PFSK-1 (cell line): ENCODE measurements around the gene SLC46A2.

ENCODE experiments used
- FOXP2 ChIP-seq: optimal IDR thresholded peaks from 2 replicates; pipeline ENCODE3; 2011; ENCODE audit warnings: borderline replicate concordance, control low read depth, inconsistent platforms; ENCODE audit not compliant: insufficient read depth; ENCODE audit errors: extremely low read length, extremely low read depth
- POLR2AphosphoS5 ChIP-seq: IDR thresholded peaks from 2 replicates; pipeline ENCODE4 v1.6.1; 2012; ENCODE audit warnings: low read depth, mild to moderate bottlenecking, control low read depth, low read length, moderate library complexity
- SIN3A ChIP-seq: IDR thresholded peaks from 2 replicates; pipeline ENCODE4 v1.6.1; 2012; ENCODE audit warnings: mild to moderate bottlenecking, low read length, moderate library complexity, borderline replicate concordance; ENCODE audit not compliant: insufficient read depth
- TAF1 ChIP-seq: IDR thresholded peaks from 2 replicates; pipeline ENCODE4 v1.6.1; 2012; ENCODE audit warnings: low read length, control low read depth, borderline replicate concordance; ENCODE audit not compliant: insufficient read depth
- TF ChIP-seq, protein P1 (sequence below), 2 experiments: IDR thresholded peaks; 2 replicates each; pipeline versions ENCODE4 v1.6.1 to v1.8.0; 2011 to 2012; ENCODE audit warnings: low read depth in 2 of 2, low read length in 2 of 2, control low read depth in 1 of 2, inconsistent platforms in 1 of 2, mild to moderate bottlenecking in 1 of 2, moderate library complexity in 1 of 2; ENCODE audit not compliant: insufficient read depth in 1 of 2

DNA sequence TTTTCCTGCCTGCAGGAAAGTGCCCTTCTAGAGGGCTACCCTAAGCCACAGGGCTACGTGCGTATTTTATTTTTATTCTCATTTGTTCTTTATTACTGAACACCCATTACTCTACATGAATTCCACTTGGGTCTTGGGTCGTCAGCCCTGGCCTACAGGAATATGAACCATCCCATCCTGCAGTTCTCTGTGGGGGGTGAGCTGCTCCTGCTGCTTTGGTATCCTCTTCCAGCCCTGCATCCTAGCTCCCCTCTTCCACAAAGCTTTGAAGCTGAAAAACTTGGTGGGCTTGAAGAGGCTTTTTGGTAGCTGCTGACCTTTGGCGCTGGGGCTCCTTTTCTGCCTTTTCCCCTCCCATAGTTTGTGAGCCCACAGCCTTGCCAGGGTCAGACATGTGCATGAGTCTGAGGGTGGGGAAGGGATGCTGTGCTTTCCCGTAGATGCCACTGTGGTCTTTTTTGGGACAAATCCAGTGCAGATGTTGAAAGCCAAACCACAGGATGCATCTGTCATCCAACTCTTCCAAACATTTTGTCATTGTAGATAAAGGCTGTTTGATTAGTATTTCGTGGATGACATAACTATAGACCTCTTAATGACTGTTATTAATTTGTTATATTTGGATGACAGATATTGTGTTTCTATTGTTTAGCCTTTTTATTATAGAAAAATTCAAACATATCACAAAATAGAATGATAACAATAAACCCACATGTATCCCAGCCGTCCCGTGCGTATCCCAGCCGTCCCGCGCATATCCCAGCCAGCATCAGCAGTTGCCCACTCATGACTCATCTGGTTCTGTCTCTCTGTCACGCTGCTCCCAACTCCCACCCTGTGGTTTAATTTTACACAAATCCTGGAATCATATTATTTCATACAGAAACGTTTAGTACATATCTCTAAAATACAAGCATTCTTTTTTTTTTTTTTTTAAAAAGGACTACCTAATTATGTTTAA lies 43.9 kb downstream of the SLC46A2 start:
- TF ChIP-seq, protein P1, sequence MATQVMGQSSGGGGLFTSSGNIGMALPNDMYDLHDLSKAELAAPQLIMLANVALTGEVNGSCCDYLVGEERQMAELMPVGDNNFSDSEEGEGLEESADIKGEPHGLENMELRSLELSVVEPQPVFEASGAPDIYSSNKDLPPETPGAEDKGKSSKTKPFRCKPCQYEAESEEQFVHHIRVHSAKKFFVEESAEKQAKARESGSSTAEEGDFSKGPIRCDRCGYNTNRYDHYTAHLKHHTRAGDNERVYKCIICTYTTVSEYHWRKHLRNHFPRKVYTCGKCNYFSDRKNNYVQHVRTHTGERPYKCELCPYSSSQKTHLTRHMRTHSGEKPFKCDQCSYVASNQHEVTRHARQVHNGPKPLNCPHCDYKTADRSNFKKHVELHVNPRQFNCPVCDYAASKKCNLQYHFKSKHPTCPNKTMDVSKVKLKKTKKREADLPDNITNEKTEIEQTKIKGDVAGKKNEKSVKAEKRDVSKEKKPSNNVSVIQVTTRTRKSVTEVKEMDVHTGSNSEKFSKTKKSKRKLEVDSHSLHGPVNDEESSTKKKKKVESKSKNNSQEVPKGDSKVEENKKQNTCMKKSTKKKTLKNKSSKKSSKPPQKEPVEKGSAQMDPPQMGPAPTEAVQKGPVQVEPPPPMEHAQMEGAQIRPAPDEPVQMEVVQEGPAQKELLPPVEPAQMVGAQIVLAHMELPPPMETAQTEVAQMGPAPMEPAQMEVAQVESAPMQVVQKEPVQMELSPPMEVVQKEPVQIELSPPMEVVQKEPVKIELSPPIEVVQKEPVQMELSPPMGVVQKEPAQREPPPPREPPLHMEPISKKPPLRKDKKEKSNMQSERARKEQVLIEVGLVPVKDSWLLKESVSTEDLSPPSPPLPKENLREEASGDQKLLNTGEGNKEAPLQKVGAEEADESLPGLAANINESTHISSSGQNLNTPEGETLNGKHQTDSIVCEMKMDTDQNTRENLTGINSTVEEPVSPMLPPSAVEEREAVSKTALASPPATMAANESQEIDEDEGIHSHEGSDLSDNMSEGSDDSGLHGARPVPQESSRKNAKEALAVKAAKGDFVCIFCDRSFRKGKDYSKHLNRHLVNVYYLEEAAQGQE (IDR thresholded peaks at IDR 0.05; ENCODE audit: insufficient read depth in 1 of 2, low read depth in 2 of 2, low read length in 2 of 2): no peak
- no peak for TF ChIP-seq FOXP2
- no peak for TF ChIP-seq POLR2AphosphoS5
- TF ChIP-seq TAF1: no peak
- no peak for TF ChIP-seq SIN3A
